Spinal cord (tissue), 10 donors: ENCODE data around the gene RAB6A. TPM values are rescaled to one million over a fixed set of nuclear protein-coding genes. Genes with fewer than 3 reads are reported as not detected.
A peak's percentile ranks its signal among the peaks of the same experiment; 100 is the strongest.
"Not testable (repeated sequence)": the region's sequence is repeated elsewhere in the genome, so short reads cannot be mapped to it uniquely, and the experiment has no call there.

ENCODE experiments used
- DNase-seq, 6 donors: peaks; one replicate each; pipeline versions ENCODE4 v3.0.0 to v3.0.0-alpha.2; 2013 to 2015; ENCODE audit warnings: low spot score in 6 of 6, low read depth in 4 of 6
- H3K27ac ChIP-seq: one replicate; pipeline ENCODE4 v1.5.1; 2013; ENCODE audit warnings: low read depth, low read length, control low read depth
- H3K27me3 ChIP-seq: one replicate; pipeline ENCODE4 v1.6.1; 2013; ENCODE audit warnings: low read length; ENCODE audit not compliant: control insufficient read depth, insufficient read depth
- H3K36me3 ChIP-seq: one replicate; pipeline ENCODE4 v1.6.1; 2013; ENCODE audit warnings: low read length; ENCODE audit not compliant: control insufficient read depth, insufficient read depth
- H3K4me1 ChIP-seq: one replicate; pipeline ENCODE4 v1.6.1; 2013; ENCODE audit warnings: low read length; ENCODE audit not compliant: control insufficient read depth, insufficient read depth
- H3K4me3 ChIP-seq: one replicate; pipeline ENCODE4 v1.5.1; 2013; ENCODE audit warnings: low read depth, low read length, control low read depth
- H3K9me3 ChIP-seq: one replicate; pipeline ENCODE4 v1.6.1; 2013; ENCODE audit warnings: low read length; ENCODE audit not compliant: control insufficient read depth, insufficient read depth
- WGBS: methylation state at CpG from one replicate; pipeline ENCODE4 v1.1.5; 2013; ENCODE audit warnings: missing lambda C conversion rate; ENCODE audit not compliant: insufficient coverage; 5-methylcytosine and 5-hydroxymethylcytosine counted together
- polyA plus RNA-seq, 2 donors: library from polyadenylated mRNA; unstranded; fragments of 120-200 nt; gene quantifications; one replicate each; pipeline ENCODE4 v1.2.1, GENCODE V29; 2013; ENCODE audit not compliant: insufficient read length in 2 of 2
- total RNA-seq, 2 donors: library from RNA; depleted of rRNA in 1 of 2; stranded (reverse); fragments of 120-200 nt in 1 of 2; fragments of >200 nt in 1 of 2; gene quantifications; one replicate each; pipeline versions ENCODE4 v1.2.3 to v1.2.4, GENCODE V29; 2013 to 2014
- donor health status: healthy.

Gene RAB6A
- total and polyA plus RNA-seq, 4 donors: 129 to 263 (median 202) TPM

DNA sequence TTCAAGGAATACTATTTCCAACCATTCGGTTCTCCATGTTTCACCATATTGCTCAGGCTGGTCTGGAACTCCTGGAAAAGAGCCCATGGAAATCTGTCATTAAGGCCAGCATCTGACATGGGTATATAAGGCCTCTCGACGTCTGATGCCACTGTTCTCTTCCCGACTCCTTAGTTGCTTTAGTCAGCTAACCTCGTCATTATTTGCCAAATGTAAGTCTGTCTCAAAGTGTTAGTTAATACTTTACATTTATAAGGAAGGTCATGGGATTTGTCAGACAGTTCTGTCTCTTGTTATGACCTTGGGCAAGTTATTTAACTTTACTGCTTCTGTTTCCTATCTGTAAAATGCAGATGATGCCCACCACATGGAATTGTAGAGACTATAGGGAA is 28.4 kb upstream of the RAB6A start:
- peaks cover 14% of the 10 kb centered on the region for H3K4me1 ChIP-seq
- 44% methylated on average over 1 of the region's 5 CpGs for WGBS
- H3K27me3 ChIP-seq: no peaks in the 10 kb centered on the region
- H3K9me3 ChIP-seq: no peaks in the 10 kb centered on the region
- H3K27ac ChIP-seq: no peak overlapping the region
- DNase-seq: no peak
- H3K4me3 ChIP-seq: no peak overlapping the region
- H3K36me3 ChIP-seq: no peaks in the 10 kb centered on the region

DNA sequence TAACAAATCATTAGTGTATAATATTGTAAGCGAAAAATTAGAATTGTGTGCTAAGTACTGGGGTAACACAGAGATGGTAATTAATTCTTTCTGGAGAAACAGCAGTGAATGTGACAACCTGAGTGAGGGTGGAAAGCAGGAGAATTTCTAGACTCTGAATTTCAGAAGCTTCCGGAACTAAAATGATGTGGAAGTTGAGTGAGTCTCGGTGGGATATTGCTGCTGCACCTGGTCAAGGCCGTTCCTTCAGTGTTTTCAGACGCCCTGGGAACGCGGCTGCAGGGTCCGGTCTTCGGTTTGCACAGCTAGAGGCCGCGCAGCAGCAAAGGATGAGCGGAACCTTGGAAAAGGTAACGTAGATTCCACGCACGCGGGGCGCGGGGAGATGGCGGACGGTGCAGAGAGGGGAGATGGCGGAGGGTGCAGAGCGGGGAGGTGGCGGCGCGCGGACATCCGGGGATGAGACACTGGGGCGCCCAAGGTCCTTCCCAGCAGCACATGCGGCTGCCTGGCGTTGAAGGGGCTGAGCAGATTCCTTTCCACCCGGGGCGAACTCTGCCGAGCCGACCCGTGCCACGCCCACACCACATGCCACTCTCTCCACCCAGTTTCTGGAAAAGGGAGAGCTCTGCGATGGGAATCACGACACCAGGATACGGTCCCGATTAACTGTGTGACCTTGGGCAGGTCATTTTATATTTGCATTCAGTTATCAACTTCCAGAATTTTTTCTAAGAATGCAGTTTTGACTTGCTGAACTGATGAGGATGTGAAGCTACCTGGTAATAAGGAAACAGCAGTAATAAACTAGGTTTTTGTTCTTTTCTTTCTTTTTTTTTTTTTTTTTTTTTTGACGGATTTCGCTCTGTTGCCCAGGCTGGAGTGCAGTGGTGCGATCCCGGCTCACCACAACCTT is 27.0 kb upstream of the RAB6A start, which contains the start of gene MRPL48:
Gene MRPL48 (plus strand): TSS at position 232 of the 916 bp plus-strand sequence. CDS start 98 bp downstream, at position 330.
- Histone ChIP-seq H3K36me3 (no peaks in the 10 kb centered on the region), H3K27ac (peak within 1 kb of the TSS; percentile 98), H3K27me3 (no peaks in the 10 kb centered on the region), H3K4me3 (peak within 1 kb of the TSS; percentile 98), H3K9me3 (no peaks in the 10 kb centered on the region), H3K4me1 (peaks cover 14% of the 10 kb centered on the region)
- DNase-seq: peak; percentile 81 to 98 (median 86)
- under 1% methylated on average over 36 of the region's 44 CpGs for WGBS

DNA sequence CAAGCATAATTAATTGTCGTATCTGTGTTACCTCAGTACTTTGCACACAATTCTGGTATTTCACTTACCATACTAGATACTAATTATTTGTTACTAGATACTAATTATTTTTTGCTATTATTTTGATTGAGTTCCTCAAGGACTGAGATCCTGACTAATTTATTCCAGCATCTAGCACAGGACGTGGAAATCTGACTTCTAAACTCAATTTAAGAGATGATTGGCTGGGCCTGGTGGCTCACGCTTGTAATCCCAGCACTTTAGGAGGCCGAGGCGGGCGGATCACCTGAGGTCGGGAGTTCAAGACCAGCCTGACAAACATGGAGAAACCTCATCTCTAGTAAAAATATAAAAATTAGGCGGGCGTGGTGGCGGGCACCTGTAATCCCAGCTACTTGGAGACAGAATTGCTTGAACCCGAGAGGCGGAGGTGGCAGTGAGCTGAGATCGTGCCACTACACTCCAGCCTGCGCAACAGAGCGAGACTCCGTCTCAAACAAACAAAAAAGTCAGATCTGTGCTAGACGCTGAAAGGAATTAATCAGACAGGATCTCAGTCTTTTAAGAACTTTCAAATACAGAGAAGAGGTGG is 26.3 kb upstream of the RAB6A start:
- no peak for DNase-seq
- Histone ChIP-seq H3K9me3 (no peaks in the 10 kb centered on the region), H3K27ac (peak overlapping the region; percentile 98), H3K27me3 (no peaks in the 10 kb centered on the region), H3K4me3 (peak overlapping the region; percentile 98), H3K4me1 (peaks cover 14% of the 10 kb centered on the region), H3K36me3 (no peaks in the 10 kb centered on the region)
- 37% methylated on average over 5 of the region's 17 CpGs for WGBS

DNA sequence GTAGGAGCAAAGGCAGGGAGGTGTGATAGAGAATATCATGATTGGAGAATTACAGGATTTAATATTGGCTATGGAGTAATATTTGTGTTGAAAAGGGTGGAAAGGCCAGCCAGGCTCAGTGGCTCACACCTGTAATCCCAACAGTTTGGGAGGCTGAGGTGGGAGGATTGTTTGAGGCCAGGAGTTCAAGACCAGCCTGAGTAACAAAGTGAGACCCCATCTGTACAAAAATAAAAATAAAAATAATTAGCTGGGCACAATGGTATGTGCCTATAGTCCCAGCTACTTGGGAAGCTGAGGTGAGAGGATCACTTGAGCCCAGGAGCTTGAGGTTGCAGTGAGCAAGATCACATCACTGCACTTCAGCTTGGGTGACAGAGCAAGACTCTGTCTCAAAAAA is 24.6 kb upstream of the RAB6A start:
- not testable (repeated sequence) for H3K4me3 ChIP-seq, H3K27me3 ChIP-seq, H3K27ac ChIP-seq, H3K36me3 ChIP-seq, H3K9me3 ChIP-seq, DNase-seq
- H3K4me1 ChIP-seq: peaks cover 14% of the 10 kb centered on the region

DNA sequence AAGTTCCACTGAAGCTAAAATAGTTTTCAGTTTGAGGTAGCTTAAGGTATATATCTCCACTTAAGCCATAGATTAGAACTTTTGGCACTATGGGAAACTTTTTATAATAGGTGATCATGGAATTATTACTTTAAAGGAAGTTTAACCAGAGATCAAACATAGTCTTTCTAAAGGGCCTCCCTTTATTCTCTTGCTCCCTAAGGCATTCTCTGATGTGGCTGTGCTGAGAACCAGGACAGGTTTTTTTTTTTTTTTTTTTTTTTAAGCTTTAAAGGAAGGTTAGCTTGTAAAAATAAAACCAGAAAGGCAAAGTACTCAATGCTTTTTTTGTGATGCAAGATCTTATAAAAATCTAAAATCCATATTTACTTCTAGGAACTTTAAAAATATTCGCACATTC is 23.9 kb upstream of the RAB6A start:
- H3K4me1 ChIP-seq: peaks cover 14% of the 10 kb centered on the region

DNA sequence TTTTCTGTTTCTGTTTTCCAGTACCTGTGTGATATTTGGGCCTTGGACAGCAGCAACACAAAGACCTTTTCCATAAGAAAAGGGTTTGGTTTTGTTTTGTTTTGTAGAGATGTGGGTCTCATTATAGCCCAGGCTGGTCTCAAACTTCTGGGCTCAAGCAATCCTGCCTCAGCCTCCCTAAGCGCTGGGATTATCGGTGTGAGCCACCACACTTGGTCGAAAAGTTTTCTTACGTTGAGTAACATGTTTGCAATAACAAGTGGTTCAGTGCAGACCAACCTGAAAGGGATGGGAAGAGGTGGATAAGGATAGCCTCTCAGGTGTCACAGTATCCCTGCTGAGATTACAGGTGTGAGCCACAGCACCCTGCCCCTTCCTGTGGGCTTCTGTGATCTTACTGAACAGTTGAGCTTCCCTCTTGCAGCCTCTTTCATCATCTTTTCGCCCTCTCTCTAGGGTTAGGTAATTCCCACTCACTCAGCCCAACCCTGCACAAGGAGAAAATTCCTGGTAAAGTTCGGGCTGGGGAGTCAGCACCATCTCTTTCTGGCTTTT is 23.3 kb upstream of the RAB6A start:
- H3K36me3 ChIP-seq: no peaks in the 10 kb centered on the region
- peaks cover 14% of the 10 kb centered on the region for H3K4me1 ChIP-seq
- no peaks in the 10 kb centered on the region for H3K27me3 ChIP-seq
- H3K9me3 ChIP-seq: no peaks in the 10 kb centered on the region
- WGBS: 92% methylated on average over 4 of the region's 6 CpGs
- H3K27ac ChIP-seq: no peak overlapping the region
- no peak for DNase-seq
- no peak overlapping the region for H3K4me3 ChIP-seq

More for the DNA sequence above, 23.9 kb upstream of the RAB6A start:
- Histone ChIP-seq H3K27ac (no peak overlapping the region), H3K4me3 (no peak overlapping the region), H3K36me3 (no peaks in the 10 kb centered on the region), H3K9me3 (no peaks in the 10 kb centered on the region), H3K27me3 (no peaks in the 10 kb centered on the region)
- no peak for DNase-seq
- WGBS: no CpG with 5 or more reads among the region's 1 CpG

DNA sequence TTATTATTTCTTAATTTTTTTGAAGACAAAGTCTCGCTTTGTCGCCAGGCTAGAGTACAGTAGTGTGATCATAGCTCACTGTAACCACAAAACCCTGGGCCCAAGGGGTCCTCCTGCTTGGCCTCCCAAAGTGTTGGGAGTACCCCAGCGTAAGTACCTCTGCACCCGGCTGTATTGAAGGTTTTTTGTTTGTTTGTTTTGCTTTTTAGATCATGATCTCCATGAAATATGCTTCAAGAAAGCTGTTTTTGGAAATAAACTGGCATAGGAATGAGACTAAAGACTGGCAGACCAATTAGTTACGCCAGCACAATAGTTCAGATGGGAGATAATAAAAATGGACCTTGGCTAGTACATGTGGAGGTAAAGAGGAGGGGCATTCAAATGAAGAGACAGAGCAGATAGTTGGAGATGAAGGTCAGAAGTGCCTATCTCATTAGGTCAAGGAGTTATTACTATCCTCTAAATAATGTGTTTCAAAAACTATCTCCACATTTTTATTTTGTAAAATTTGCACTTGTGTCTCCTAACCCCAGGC is 22.7 kb upstream of the RAB6A start:
- WGBS: 97% methylated on average over 3 of the region's 5 CpGs
- Histone ChIP-seq H3K27me3 (no peaks in the 10 kb centered on the region), H3K9me3 (no peaks in the 10 kb centered on the region)

DNA sequence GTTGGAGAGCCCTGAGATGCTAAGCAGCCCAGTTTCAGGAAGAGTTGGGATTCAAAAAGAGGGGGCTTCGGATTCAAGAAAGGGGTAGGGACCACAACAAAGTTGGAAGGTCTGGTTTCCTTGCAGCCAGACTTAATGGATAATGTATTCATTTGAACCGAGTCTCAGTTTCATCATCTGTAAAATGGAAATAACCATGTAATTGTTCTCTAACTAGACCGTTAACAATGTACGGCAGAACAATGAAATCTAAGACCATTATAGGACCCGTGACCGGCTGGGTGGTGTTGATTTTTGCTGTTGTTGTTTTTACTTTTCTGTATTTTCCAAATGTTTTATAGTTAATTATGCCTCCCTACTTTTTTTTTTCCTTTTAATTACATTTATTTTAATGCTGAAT is 20.4 kb upstream of the RAB6A start:
- Histone ChIP-seq H3K4me3 (no peak overlapping the region), H3K27ac (no peak overlapping the region), H3K9me3 (no peaks in the 10 kb centered on the region), H3K4me1 (no peaks in the 10 kb centered on the region), H3K36me3 (no peaks in the 10 kb centered on the region), H3K27me3 (no peaks in the 10 kb centered on the region)
- DNase-seq: no peak
- WGBS: 88% methylated on average over 1 of the region's 6 CpGs

More for the DNA sequence above, 22.7 kb upstream of the RAB6A start:
- no peaks in the 10 kb centered on the region for H3K36me3 ChIP-seq
- no peak overlapping the region for H3K4me3 ChIP-seq
- DNase-seq: no peak
- peaks cover 12% of the 10 kb centered on the region for H3K4me1 ChIP-seq
- no peak overlapping the region for H3K27ac ChIP-seq

DNA sequence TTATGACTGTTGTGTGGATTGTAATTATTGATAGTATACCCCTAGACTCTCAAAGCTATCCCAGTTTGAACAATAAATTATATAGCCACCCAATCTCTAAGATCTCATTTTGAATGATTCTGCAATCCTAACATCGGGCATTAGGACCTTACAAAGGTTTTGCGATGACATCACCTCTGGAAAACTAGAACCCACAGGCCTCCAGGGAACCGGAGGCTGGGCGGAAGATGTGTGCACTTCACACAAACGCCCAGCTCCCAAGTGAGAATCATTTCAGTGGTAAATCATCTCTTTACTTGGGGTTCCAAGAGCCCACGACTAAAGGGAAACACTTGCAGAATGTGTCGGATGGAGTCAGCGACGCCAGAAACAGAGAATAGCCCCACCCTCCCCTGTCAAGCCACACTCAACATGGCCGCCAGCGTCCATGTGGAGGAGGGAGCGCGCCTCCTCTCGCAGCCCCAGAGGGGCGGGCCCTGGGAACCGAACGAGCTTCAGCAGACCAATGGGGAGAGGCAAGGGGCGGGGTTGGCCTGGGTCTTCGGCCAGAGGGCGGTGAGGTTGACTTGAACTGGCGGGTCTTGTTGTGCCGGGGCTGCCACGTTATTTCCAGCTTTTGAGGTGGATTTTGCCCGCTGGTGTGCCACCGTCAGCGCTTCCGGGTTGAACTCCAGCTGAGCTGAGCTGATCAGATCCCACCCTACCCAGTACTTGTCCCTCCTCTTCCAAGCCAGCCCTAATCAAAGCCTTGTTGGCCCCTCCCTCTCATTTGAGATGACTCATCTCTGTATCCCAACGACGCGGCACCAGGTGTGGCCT is 18.4 kb upstream of the RAB6A start:
- H3K36me3 ChIP-seq: no peaks in the 10 kb centered on the region
- no peaks in the 10 kb centered on the region for H3K9me3 ChIP-seq
- no peaks in the 10 kb centered on the region for H3K27me3 ChIP-seq
- peak overlapping the region; percentile 72 for H3K4me3 ChIP-seq
- peak; percentile 94 to 99 (median 96) for DNase-seq
- H3K27ac ChIP-seq: peak overlapping the region; percentile 99
- whole genome bisulfite sequencing: 0% methylated on average over 25 of the region's 30 CpGs
- H3K4me1 ChIP-seq: no peaks in the 10 kb centered on the region
